Upper lobe of left lung (tissue), 6 donors: ENCODE results near the gene ADAP2. TPM values are rescaled to one million over a fixed set of nuclear protein-coding genes. Genes with fewer than 3 reads are reported as not detected.

Experiments
- ATAC-seq, 2 donors: fragments of 200-7000 bp; cut with Tn5 transposase; one replicate each; pipeline ENCODE4 v1.9.1; 2022; ENCODE audit warnings: mild to moderate bottlenecking in 2 of 2, moderate library complexity in 2 of 2; ENCODE audit not compliant: low FRiP score in 2 of 2
- DNase-seq, 2 donors: peaks; one replicate each; pipeline ENCODE4 v3.0.0-alpha.2; 2019 to 2020
- H3K27ac ChIP-seq, 4 donors: fragments of 200-600 bp; sonication (generic); one replicate each; pipeline ENCODE4 v1.5.1; 2016 to 2019
- H3K27me3 ChIP-seq, 4 donors: fragments of 200-600 bp; sonication (generic); one replicate each; pipeline ENCODE4 v1.5.1; 2017 to 2019
- H3K36me3 ChIP-seq, 4 donors: fragments of 200-600 bp; sonication (generic); one replicate each; pipeline ENCODE4 v1.5.1; 2016 to 2019
- H3K4me1 ChIP-seq, 4 donors: fragments of 200-600 bp; sonication (generic); one replicate each; pipeline ENCODE4 v1.5.1; 2018 to 2019
- H3K4me3 ChIP-seq, 4 donors: fragments of 200-600 bp; sonication (generic); one replicate each; pipeline ENCODE4 v1.5.1; 2017 to 2019; ENCODE audit warnings: mild to moderate bottlenecking in 2 of 4, moderate library complexity in 1 of 4
- H3K9me3 ChIP-seq, 4 donors: fragments of 200-600 bp; sonication (generic); one replicate each; pipeline ENCODE4 v1.5.1; 2018 to 2019
- CTCF ChIP-seq, 6 experiments: fragments of 450-650 bp in 4 of 6; fragments of 200-600 bp in 2 of 6; sonication (generic) in 2 of 6; IDR thresholded peaks; one replicate each; pipeline ENCODE4 v1.5.1; 2016 to 2019; ENCODE audit warnings: antibody characterized with exemption in 6 of 6
- EP300 ChIP-seq, 4 donors: sonication (generic); formaldehyde crosslinking; IDR thresholded peaks; one replicate each; pipeline ENCODE4 v1.5.1; 2017; ENCODE audit warnings: antibody characterized with exemption in 4 of 4, control low read depth in 2 of 4
- POLR2A ChIP-seq, 4 donors: fragments of 450-650 bp; IDR thresholded peaks; one replicate each; pipeline ENCODE4 v1.5.1; 2016 to 2017; ENCODE audit warnings: antibody characterized with exemption in 4 of 4, mild to moderate bottlenecking in 2 of 4
- POLR2AphosphoS5 ChIP-seq, 2 donors: sonication (generic); formaldehyde crosslinking; IDR thresholded peaks; one replicate each; pipeline ENCODE4 v1.5.1; 2017; ENCODE audit warnings: antibody characterized with exemption in 2 of 2
- whole genome bisulfite sequencing, 2 donors: methylation state at CpG; one replicate each; pipeline ENCODE4 v1.1.5; 2017 to 2018; 5-methylcytosine and 5-hydroxymethylcytosine counted together
- small RNA-seq, 4 donors: library from RNA; depleted of rRNA; stranded (forward); fragments of <200 nt; gene quantifications; one replicate each; pipeline ENCODE3, GENCODE V24; 2016
- total RNA-seq, 6 donors: library from RNA; depleted of rRNA in 4 of 6; stranded (reverse); fragments of >200 nt in 4 of 6; gene quantifications; one replicate each; pipeline versions ENCODE4 v1.1.0 to v1.2.1, GENCODE V29; 2016 to 2021
- donor health status: DM: no; HTN: no; CAD: no; lungs with moderate emphysema.
- donor health status: DM: no; HTN: yes; CAD: no; lungs with severe emphysema.

Gene ADAP2
- total RNA-seq, 6 donors from 2014 or later, result 15.8 to 54.5 (median 25.2) TPM

DNA sequence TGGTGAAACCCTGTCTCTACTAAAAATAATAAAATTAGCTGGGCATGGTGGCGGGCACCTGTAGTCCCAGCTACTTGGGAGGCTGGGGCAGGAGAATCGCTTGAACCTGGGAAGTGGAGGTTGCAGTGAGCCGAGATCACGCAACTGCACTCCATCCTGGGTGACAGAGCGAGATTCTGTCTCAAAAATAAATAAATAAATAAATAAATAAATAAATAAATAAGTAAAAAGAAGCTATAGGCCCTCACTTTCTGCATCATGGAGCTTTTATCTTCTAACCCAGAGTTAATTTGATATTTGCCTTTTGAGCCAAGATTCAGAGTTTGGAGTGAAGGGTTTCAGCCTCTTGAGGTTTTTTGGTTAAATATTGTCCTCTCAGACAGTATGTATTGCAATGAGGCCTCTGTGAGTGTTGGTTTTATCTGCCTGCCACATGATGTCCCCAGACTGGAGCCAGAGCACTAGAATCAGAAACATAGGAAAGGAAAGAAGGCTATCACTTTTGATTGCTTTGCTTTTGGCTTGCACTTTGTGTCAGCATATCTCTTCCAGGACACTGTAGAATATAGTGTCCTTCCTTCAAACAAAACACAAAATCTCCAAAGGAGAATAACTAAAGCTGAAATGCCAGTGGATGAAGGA lies 81.6 kb downstream of the ADAP2 start:
- H3K4me1 ChIP-seq, result peaks cover 0 to 7% (median 2%) of the 10 kb centered on the region in 4 donors
- ATAC-seq, result no peak
- H3K9me3 ChIP-seq, result no peaks in the 10 kb centered on the region
- H3K27me3 ChIP-seq, result no peaks in the 10 kb centered on the region
- no peak for DNase-seq
- peaks cover 19 to 54% (median 29%) of the 10 kb centered on the region in 4 donors for H3K36me3 ChIP-seq
- 95 to 99% methylated on average over 5 of the region's 5 CpGs for WGBS, 2 donors
- TF ChIP-seq POLR2A (IDR thresholded peaks at IDR 0.05) (no peak), EP300 (IDR thresholded peaks at IDR 0.05) (no peak), CTCF (IDR thresholded peaks at IDR 0.05) (no peak), POLR2AphosphoS5 (IDR thresholded peaks at IDR 0.05) (no peak)
- H3K4me3 ChIP-seq, result no peak overlapping the region
- no peak overlapping the region for H3K27ac ChIP-seq

- ATAC-seq (no peak), DNase-seq (no peak)
- TF ChIP-seq POLR2AphosphoS5 (IDR thresholded peaks at IDR 0.05) (no peak), POLR2A (IDR thresholded peaks at IDR 0.05) (no peak), CTCF (IDR thresholded peaks at IDR 0.05) (no peak), EP300 (IDR thresholded peaks at IDR 0.05) (no peak)
- H3K36me3 ChIP-seq, result peaks cover 11 to 46% (median 21%) of the 10 kb centered on the region in 4 donors
- H3K4me3 ChIP-seq, result no peak overlapping the region
- WGBS, 2 donors, result 88% methylated on average over 2 of the region's 2 CpGs
- H3K27ac ChIP-seq, result no peak overlapping the region
- H3K4me1 ChIP-seq, result peaks cover 0 to 7% (median 2%) of the 10 kb centered on the region in 4 donors
- no peaks in the 10 kb centered on the region for H3K27me3 ChIP-seq
- no peaks in the 10 kb centered on the region for H3K9me3 ChIP-seq
Observed at GRCh38 chr17:31004160-31004559, 82.4 kb downstream of the ADAP2 start.

GRCh38 chr17:31007695-31008373 lies 86.1 kb downstream of the ADAP2 start:
- peak overlapping the region; percentile 78 to 91 (median 84) for H3K27ac ChIP-seq
- 67 to 70% methylated on average over 9 of the region's 9 CpGs for WGBS, 2 donors
- ATAC-seq (peak in 1 of 2 donors; percentile 1), DNase-seq (no peak)
- peaks cover 0 to 11% (median 2%) of the 10 kb centered on the region in 4 donors for H3K36me3 ChIP-seq
- no peaks in the 10 kb centered on the region for H3K27me3 ChIP-seq
- H3K9me3 ChIP-seq, result no peaks in the 10 kb centered on the region
- peaks cover 0 to 7% (median 2%) of the 10 kb centered on the region in 4 donors for H3K4me1 ChIP-seq
- H3K4me3 ChIP-seq, result peak overlapping the region; percentile 61 to 77 (median 65)
- TF ChIP-seq POLR2AphosphoS5 (IDR thresholded peaks at IDR 0.05) (no peak), POLR2A (IDR thresholded peaks at IDR 0.05) (no peak), CTCF (IDR thresholded peaks at IDR 0.05) (no peak), EP300 (IDR thresholded peaks at IDR 0.05) (no peak)

DNA sequence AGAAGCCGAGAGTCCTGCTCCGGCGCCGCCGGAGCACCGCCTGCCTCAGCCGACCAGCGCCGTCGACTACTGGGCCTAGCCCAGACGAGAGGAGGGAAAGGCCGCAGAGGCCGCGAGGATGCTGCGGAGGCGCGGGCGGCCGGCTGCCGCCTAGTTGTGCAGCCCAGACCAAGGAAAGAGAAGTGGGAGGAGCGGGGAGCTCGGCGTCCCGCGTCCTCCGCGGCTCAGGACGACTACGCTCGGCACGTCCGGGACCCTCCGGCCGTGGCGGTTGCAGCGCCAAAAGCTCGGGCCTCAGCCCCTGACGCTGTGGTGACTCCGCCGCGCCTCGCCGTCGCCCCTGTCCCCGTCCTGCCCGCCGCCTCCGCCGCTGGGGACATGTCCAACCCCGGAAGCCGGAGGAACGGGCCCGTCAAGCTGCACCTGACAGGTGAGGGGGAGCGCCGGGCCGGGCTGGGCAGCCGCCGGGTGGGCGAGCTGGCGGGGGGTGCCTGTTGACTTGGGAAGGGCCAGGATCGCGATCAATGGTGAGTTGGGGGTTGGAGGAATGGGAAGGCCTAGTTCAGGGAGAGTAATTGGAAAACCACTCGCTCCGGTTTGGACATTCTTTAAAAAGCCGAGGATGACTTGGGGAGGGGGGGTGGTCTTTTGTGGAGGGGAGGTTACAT lies 86.8 kb downstream of the ADAP2 start:
- 0 to 6% methylated on average over 38 to 44 of the region's 65 CpGs for WGBS, 2 donors
- peak; percentile 71 to 94 for DNase-seq
- Histone ChIP-seq H3K4me3 (peak overlapping the region; percentile 61 to 77 (median 65)), H3K27ac (peak overlapping the region; percentile 78 to 91 (median 84)), H3K4me1 (peaks cover 0 to 7% (median 2%) of the 10 kb centered on the region in 4 donors), H3K27me3 (no peaks in the 10 kb centered on the region), H3K36me3 (peaks cover 0 to 5% (median 2%) of the 10 kb centered on the region in 4 donors), H3K9me3 (no peaks in the 10 kb centered on the region)
- TF ChIP-seq POLR2AphosphoS5 (IDR thresholded peaks at IDR 0.05), result peak in 1 of 2 donors; percentile 22
- TF ChIP-seq EP300 (IDR thresholded peaks at IDR 0.05), result no peak
- peak in 2 of 6 experiments; percentile 11 to 15 for TF ChIP-seq CTCF (IDR thresholded peaks at IDR 0.05)
- TF ChIP-seq POLR2A (IDR thresholded peaks at IDR 0.05), result peak in 2 of 4 donors; percentile 48 to 52
- peak; percentile 86 to 94 for ATAC-seq

Small RNA genes within 50 kb of the gene (small RNA-seq; reads per million reads assigned to genes)
- gene AC138207.3, result 0 reads per million in 4 donors
- 0 to 0.29 (median 0) reads per million in 4 donors for gene RN7SL138P

Other genes starting within 250 kb of the ADAP2 start
- 10 to 100 TPM in 5 of 6 donors, 1 to 10 TPM in 1; 8.1 to 26.4 (median 17.8) TPM for gene CRLF3, start 97.3 kb upstream of the ADAP2 start, total RNA-seq
- gene ATAD5, start 90.0 kb upstream of the ADAP2 start, total RNA-seq, result 1 to 10 TPM; 1.5 to 6.3 (median 1.9) TPM
- 10 to 100 TPM in 3 of 6 donors, 1 to 10 TPM in 3; 3.4 to 77.5 (median 9.2) TPM for gene TEFM, start 15.7 kb upstream of the ADAP2 start, total RNA-seq
- 10 to 100 TPM; 24.9 to 70.2 (median 32.5) TPM for gene RNF135, start 49.1 kb downstream of the ADAP2 start, total RNA-seq
- 10 to 100 TPM; 35.5 to 85.1 (median 47.1) TPM for gene NF1, start 173.0 kb downstream of the ADAP2 start, total RNA-seq